Measurements from ENCODE around the gene APEH.

The APEH gene

GRCh38 chr3:49639551-49639950 is 34.6 kb upstream of the APEH start:
- no peak overlapping the region for H3K27ac ChIP-seq (ENCODE audit: low read depth, low read length)
- no peaks in the 10 kb centered on the region for H4K20me1 ChIP-seq (ENCODE audit: low read depth, low read length)
- no peak for TF ChIP-seq EZH2phosphoT487 (conservative IDR thresholded peaks at IDR 0.05; ENCODE audit: low read length)
- no peak for TF ChIP-seq CTCF (IDR thresholded peaks at IDR 0.05; ENCODE audit: insufficient read depth, low read length, poor library complexity, severe bottlenecking)
- no peaks in the 10 kb centered on the region for H3K79me2 ChIP-seq (ENCODE audit: insufficient read depth, low read length)
- H3F3A ChIP-seq (ENCODE audit: insufficient read depth) = no peaks in the 10 kb centered on the region
- no peaks in the 10 kb centered on the region for H3K9me2 ChIP-seq (replicated peaks; ENCODE audit: insufficient read depth, low read length)
- H3K4me2 ChIP-seq (ENCODE audit: low read depth, low read length, poor library complexity, severe bottlenecking) = no peak overlapping the region
- H3K4me3 ChIP-seq (ENCODE audit: insufficient read depth, low read length, poor library complexity, severe bottlenecking) = no peak overlapping the region
- H3K9me3 ChIP-seq (ENCODE audit: insufficient read depth, low read length) = no peaks in the 10 kb centered on the region
- no peaks in the 10 kb centered on the region for H3K27me3 ChIP-seq (ENCODE audit: low read length)
- H3K9ac ChIP-seq (ENCODE audit: low read length) = no peak overlapping the region
- no peaks in the 10 kb centered on the region for H3K36me3 ChIP-seq (ENCODE audit: low read length)
- H2AFZ ChIP-seq (ENCODE audit: low read depth, low read length, severe bottlenecking) = no peak overlapping the region

GRCh38 chr3:49641292-49641691 is 32.9 kb upstream of the APEH start:
- TF ChIP-seq CTCF (IDR thresholded peaks at IDR 0.05; ENCODE audit: insufficient read depth, low read length, poor library complexity, severe bottlenecking) (no peak), EZH2phosphoT487 (conservative IDR thresholded peaks at IDR 0.05; ENCODE audit: low read length) (no peak)
- H3K9me3 ChIP-seq (ENCODE audit: insufficient read depth, low read length) = no peaks in the 10 kb centered on the region
- H3F3A ChIP-seq (ENCODE audit: insufficient read depth) = no peaks in the 10 kb centered on the region
- H3K36me3 ChIP-seq (ENCODE audit: low read length) = no peaks in the 10 kb centered on the region
- H2AFZ ChIP-seq (ENCODE audit: low read depth, low read length, severe bottlenecking) = no peak overlapping the region
- H3K9ac ChIP-seq (ENCODE audit: low read length) = no peak overlapping the region
- no peaks in the 10 kb centered on the region for H3K9me2 ChIP-seq (replicated peaks; ENCODE audit: insufficient read depth, low read length)
- H3K27me3 ChIP-seq (ENCODE audit: low read length) = no peaks in the 10 kb centered on the region
- no peak overlapping the region for H3K27ac ChIP-seq (ENCODE audit: low read depth, low read length)
- no peaks in the 10 kb centered on the region for H4K20me1 ChIP-seq (ENCODE audit: low read depth, low read length)
- H3K4me3 ChIP-seq (ENCODE audit: insufficient read depth, low read length, poor library complexity, severe bottlenecking) = no peak overlapping the region
- no peak overlapping the region for H3K4me2 ChIP-seq (ENCODE audit: low read depth, low read length, poor library complexity, severe bottlenecking)
- no peaks in the 10 kb centered on the region for H3K79me2 ChIP-seq (ENCODE audit: insufficient read depth, low read length)

GRCh38 chr3:49641921-49642707 is 32.0 kb upstream of the APEH start:
- Histone ChIP-seq H2AFZ (ENCODE audit: low read depth, low read length, severe bottlenecking) (no peak overlapping the region), H3K4me3 (ENCODE audit: insufficient read depth, low read length, poor library complexity, severe bottlenecking) (no peak overlapping the region), H3K36me3 (ENCODE audit: low read length) (no peaks in the 10 kb centered on the region), H3K9me3 (ENCODE audit: insufficient read depth, low read length) (no peaks in the 10 kb centered on the region), H4K20me1 (ENCODE audit: low read depth, low read length) (no peaks in the 10 kb centered on the region), H3K79me2 (ENCODE audit: insufficient read depth, low read length) (no peaks in the 10 kb centered on the region), H3K27ac (ENCODE audit: low read depth, low read length) (no peak overlapping the region), H3K9me2 (replicated peaks; ENCODE audit: insufficient read depth, low read length) (no peaks in the 10 kb centered on the region), H3K4me2 (ENCODE audit: low read depth, low read length, poor library complexity, severe bottlenecking) (no peak overlapping the region), H3F3A (ENCODE audit: insufficient read depth) (no peaks in the 10 kb centered on the region), H3K27me3 (ENCODE audit: low read length) (no peaks in the 10 kb centered on the region), H3K9ac (ENCODE audit: low read length) (no peak overlapping the region)
- TF ChIP-seq EZH2phosphoT487 (conservative IDR thresholded peaks at IDR 0.05; ENCODE audit: low read length) (no peak), CTCF (IDR thresholded peaks at IDR 0.05; ENCODE audit: insufficient read depth, low read length, poor library complexity, severe bottlenecking) (no peak)
